GM18526 (cell line): ENCODE measurements around the gene RFT1.

Experiments
- POLR2A ChIP-seq: IDR thresholded peaks from 3 replicates; pipeline ENCODE4 v1.6.1; 2011; ENCODE audit not compliant: insufficient read length; ENCODE audit errors: extremely low read depth

RFT1 gene

GRCh38 chr3:53130179-53131061 lies at the start of gene RFT1:
TSS of gene RFT1 (minus strand) at chr3:53130435. CDS start at chr3:53130400, 35 bp downstream.
- peak; percentile 95 for TF ChIP-seq POLR2A

- TF ChIP-seq POLR2A: no peak
Measured at GRCh38 chr3:53179580-53179979, 49.3 kb upstream of the RFT1 start.

GRCh38 chr3:53178246-53178645 lies 48.0 kb upstream of the RFT1 start:
- no peak for TF ChIP-seq POLR2A

- no peak for TF ChIP-seq POLR2A
Measured at GRCh38 chr3:53175613-53176540, 45.6 kb upstream of the RFT1 start.

- TF ChIP-seq POLR2A: peak; percentile 28
Measured at GRCh38 chr3:53174346-53175250, 44.4 kb upstream of the RFT1 start.

- no peak for TF ChIP-seq POLR2A
Measured at GRCh38 chr3:53173107-53173506, 42.9 kb upstream of the RFT1 start.

- no peak for TF ChIP-seq POLR2A
Measured at GRCh38 chr3:53171827-53172505, 41.7 kb upstream of the RFT1 start.

- TF ChIP-seq POLR2A: peak; percentile 1
Measured at GRCh38 chr3:53171064-53171418, 40.8 kb upstream of the RFT1 start.

GRCh38 chr3:53170325-53171063 lies 40.3 kb upstream of the RFT1 start:
- peak; percentile 12 for TF ChIP-seq POLR2A

GRCh38 chr3:53169832-53170324 lies 39.6 kb upstream of the RFT1 start:
- no peak for TF ChIP-seq POLR2A

GRCh38 chr3:53169045-53169831 lies 39.0 kb upstream of the RFT1 start:
- TF ChIP-seq POLR2A: no peak

- TF ChIP-seq POLR2A: no peak
Measured at GRCh38 chr3:53168175-53168923, 38.1 kb upstream of the RFT1 start.
